Measurements from ENCODE around the gene SLC22A17.

DNA sequence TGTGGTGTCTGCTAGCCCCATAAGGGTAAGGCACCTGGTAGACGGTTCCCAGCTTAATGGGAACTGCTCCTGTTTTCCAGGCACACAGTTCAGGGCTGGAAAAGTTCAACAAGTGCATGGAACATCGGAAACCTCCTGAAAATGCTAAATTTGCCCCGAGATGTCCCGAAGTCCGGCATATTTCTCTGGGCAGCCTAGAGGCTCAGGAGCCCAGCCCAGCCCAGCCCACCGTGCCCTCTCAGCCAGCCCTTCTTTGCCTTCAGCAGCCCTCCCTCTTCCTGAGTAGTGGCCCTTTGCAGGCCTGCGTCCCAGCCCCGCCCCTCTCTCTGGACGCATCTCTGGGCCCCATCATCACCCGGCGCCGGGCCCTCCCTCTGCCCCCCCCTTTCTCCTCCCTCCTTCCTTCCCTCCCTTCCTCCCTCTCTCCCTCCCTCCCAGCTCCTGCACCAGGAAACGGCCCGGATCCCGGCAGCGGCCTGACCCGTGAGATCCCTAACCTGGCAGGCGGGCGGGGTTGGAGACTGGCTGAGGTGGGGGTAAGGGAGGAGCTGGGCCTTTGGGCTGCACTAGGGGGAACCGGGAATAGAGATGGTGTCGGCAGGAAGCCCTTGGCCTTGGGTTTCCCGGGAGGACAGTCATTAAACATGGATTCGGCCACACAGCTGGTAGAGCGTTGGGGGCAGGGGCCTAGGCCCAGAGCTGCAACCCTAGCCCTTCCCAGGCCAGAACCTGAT is 46.1 kb downstream of the SLC22A17 start, which contains the start of gene BCL2L2:
- TF ChIP-seq POLR2A (IDR thresholded peaks at IDR 0.05; ENCODE audit: low read length) = peak; percentile 81
- TF ChIP-seq GATA1 (IDR thresholded peaks at IDR 0.05; ENCODE audit: low read depth, low read length) = no peak

Data from erythroblast (primary cell).